Muscle of arm (tissue), 12 donors: ENCODE measurements around the gene A4GALT. TPM values are rescaled to one million over a fixed set of nuclear protein-coding genes. Genes with fewer than 3 reads are reported as not detected.

Experiments used
- DNase-seq: peaks from one replicate; pipeline ENCODE4 v3.0.0-alpha.2; 2013
- polyA plus RNA-seq, 12 donors: library from polyadenylated mRNA; unstranded; fragments of 120-200 nt; gene quantifications; one replicate each; pipeline ENCODE4 v1.2.1, GENCODE V29; 2013; ENCODE audit not compliant: insufficient read length in 12 of 12

Gene A4GALT
- polyA plus RNA-seq, 12 donors: 11.8 to 33.9 (median 21.0) TPM; not detected in 1

GRCh38 chr22:42707496-42707895 is 13.2 kb downstream of the A4GALT start:
- DNase-seq: no peak

- DNase-seq: no peak
Observed at GRCh38 chr22:42704896-42705295, 15.8 kb downstream of the A4GALT start.

- no peak for DNase-seq
Observed at GRCh38 chr22:42702675-42703074, 18.0 kb downstream of the A4GALT start.

GRCh38 chr22:42701694-42702093 is 19.0 kb downstream of the A4GALT start:
- DNase-seq: no peak

- DNase-seq: no peak
Observed at GRCh38 chr22:42700901-42701300, 19.8 kb downstream of the A4GALT start.

GRCh38 chr22:42700355-42700754 is 20.3 kb downstream of the A4GALT start:
- DNase-seq: no peak

- DNase-seq: no peak
Observed at GRCh38 chr22:42699976-42700352, 20.7 kb downstream of the A4GALT start.

- DNase-seq: no peak
Observed at GRCh38 chr22:42699281-42699975, 21.2 kb downstream of the A4GALT start.

- DNase-seq: peak; percentile 59
Observed at GRCh38 chr22:42697542-42698013, 23.1 kb downstream of the A4GALT start.

GRCh38 chr22:42696331-42696967 is 24.2 kb downstream of the A4GALT start:
- DNase-seq: no peak

GRCh38 chr22:42695294-42695693 is 25.4 kb downstream of the A4GALT start:
- DNase-seq: no peak

GRCh38 chr22:42693763-42694683 is 26.6 kb downstream of the A4GALT start:
- DNase-seq: no peak

- DNase-seq: no peak
Observed at GRCh38 chr22:42693055-42693762, 27.5 kb downstream of the A4GALT start.

GRCh38 chr22:42692239-42693054 is 28.2 kb downstream of the A4GALT start:
- DNase-seq: no peak

- DNase-seq: no peak
Observed at GRCh38 chr22:42691440-42691839, 29.2 kb downstream of the A4GALT start.

- peak; percentile 98 for DNase-seq
Observed at GRCh38 chr22:42688241-42689211, 32.1 kb downstream of the A4GALT start.

GRCh38 chr22:42686756-42687491 is 33.7 kb downstream of the A4GALT start:
- DNase-seq: no peak

- DNase-seq: peak; percentile 41
Observed at GRCh38 chr22:42685941-42686653, 34.6 kb downstream of the A4GALT start.
